HCT116 (cell line): ENCODE data around the gene B4GALNT4. TPM values are rescaled to one million over a fixed set of nuclear protein-coding genes. Genes with fewer than 3 reads are reported as not detected.

ENCODE experiments used
- ATAC-seq: fragments of 200-7000 bp; cut with Tn5 transposase; 2 replicates; pipeline ENCODE4 v1.9.1; 2020; ENCODE audit warnings: mild to moderate bottlenecking, moderate library complexity
- BruUV-seq: library from RNA; stranded (reverse); fragments of 400-500 nt; replicated peaks from 2 replicates; lab custom pipeline; 2021; lab: Mats Ljungman, UMichigan
- CTCF ChIA-PET: fragments of 300-600 bp; sonication (Branson Sonifier 250); formaldehyde crosslinking; loops from one replicate; lab custom pipeline; 2021; ENCODE audit warnings: antibody characterized with exemption; lab: Charles Lee
- POLR2A ChIA-PET: fragments of 300-600, 350-600 bp; sonication (Branson Sonifier 250); formaldehyde crosslinking; loops from one replicate; lab custom pipeline; 2021; ENCODE audit warnings: antibody characterized with exemption; lab: Charles Lee
- RAD21 ChIA-PET, 2 experiments: fragments of 300-600 bp; sonication (Branson Sonifier 250); formaldehyde crosslinking; loops; one replicate each; lab custom pipeline; 2023; ENCODE audit warnings: low total read pairs in 2 of 2; ENCODE audit not compliant: uncharacterized antibody in 2 of 2, unreplicated experiment in 2 of 2, low non-redundant PET in 1 of 2; lab: Charles Lee
- DNase-seq: peaks from one replicate; pipeline ENCODE4 v3.0.0-alpha.2; 2010; ENCODE audit warnings: low read depth, low spot score
- H2AFZ ChIP-seq: fragments of 200-600 bp; shearing (Covaris generic), sonication (generic); 2 replicates; pipeline ENCODE4 v1.6.1; 2017; ENCODE audit warnings: low read depth, mixed run types, mixed read lengths, antibody characterized with exemption, low read length; ENCODE audit not compliant: poor library complexity, severe bottlenecking
- H3K27ac ChIP-seq: 2 replicates; pipeline ENCODE4 v1.5.1; 2012; ENCODE audit warnings: low read depth, low read length
- H3K27me3 ChIP-seq: fragments of 200-600 bp; sonication (generic); 2 replicates; pipeline ENCODE4 v1.6.1; 2016; ENCODE audit warnings: mixed run types, low read length, mixed read lengths; ENCODE audit not compliant: insufficient read depth
- H3K36me3 ChIP-seq, 2 experiments: fragments of 200-500 bp in 1 of 2; fragments of 200-600 bp in 1 of 2; sonication (Bioruptor generic) in 1 of 2; sonication (generic) in 1 of 2; 2 replicates each; pipeline versions ENCODE4 v1.5.1 to v1.6.1; 2014 to 2016; ENCODE audit warnings: low read length in 2 of 2, inconsistent platforms in 1 of 2, mixed read lengths in 1 of 2, mixed run types in 1 of 2; ENCODE audit not compliant: insufficient read depth in 2 of 2, control insufficient read depth in 1 of 2
- H3K4me1 ChIP-seq, 2 experiments: fragments of 200-600 bp in 1 of 2; sonication (generic) in 1 of 2; 2 replicates each; pipeline versions ENCODE4 v1.5.1 to v1.6.1; 2012 to 2017; ENCODE audit warnings: low read length in 2 of 2, inconsistent platforms in 1 of 2, mild to moderate bottlenecking in 1 of 2, mixed read lengths in 1 of 2, mixed run types in 1 of 2, moderate library complexity in 1 of 2; ENCODE audit not compliant: insufficient read depth in 2 of 2, control insufficient read depth in 1 of 2
- H3K4me2 ChIP-seq: fragments of 200-600 bp; sonication (generic); 2 replicates; pipeline ENCODE4 v1.6.1; 2017; ENCODE audit warnings: mixed run types, low read length, mixed read lengths
- H3K4me3 ChIP-seq, 2 experiments: fragments of 200-600 bp in 1 of 2; sonication (generic) in 1 of 2; replicated peaks in 1 of 2; 2 replicates each; pipeline ENCODE4 v1.5.1; 2011 to 2016; ENCODE audit warnings: low read length in 2 of 2, control low read depth in 1 of 2, low read depth in 1 of 2, mild to moderate bottlenecking in 1 of 2, mixed read lengths in 1 of 2, mixed run types in 1 of 2
- H3K79me2 ChIP-seq: fragments of 200-600 bp; sonication (generic); 2 replicates; pipeline ENCODE4 v1.6.1; 2017; ENCODE audit warnings: mild to moderate bottlenecking, mixed run types, low read length, moderate library complexity, mixed read lengths; ENCODE audit not compliant: insufficient read depth
- H3K9ac ChIP-seq: fragments of 200-600 bp; sonication (generic); 2 replicates; pipeline ENCODE4 v1.6.1; 2016; ENCODE audit warnings: low read length, mixed read lengths
- H3K9me2 ChIP-seq: fragments of 200-600 bp; sonication (generic), shearing (Covaris generic); 2 replicates; pipeline ENCODE4 v1.6.1; 2017; ENCODE audit warnings: mixed run types, mild to moderate bottlenecking, moderate library complexity; ENCODE audit not compliant: insufficient read depth
- H3K9me3 ChIP-seq, 2 experiments: fragments of 200-500 bp in 1 of 2; fragments of 200-600 bp in 1 of 2; sonication (Bioruptor generic) in 1 of 2; sonication (generic) in 1 of 2; 2 replicates each; pipeline ENCODE4 v1.6.1; 2014 to 2017; ENCODE audit warnings: low read length in 2 of 2, mixed read lengths in 2 of 2, inconsistent platforms in 1 of 2, low read depth in 1 of 2, mild to moderate bottlenecking in 1 of 2, mixed run types in 1 of 2, moderate library complexity in 1 of 2; ENCODE audit not compliant: control insufficient read depth in 1 of 2, insufficient read depth in 1 of 2
- H4K20me1 ChIP-seq: fragments of 200-600 bp; sonication (generic), shearing (Covaris generic); 2 replicates; pipeline ENCODE4 v1.6.1; 2017; ENCODE audit warnings: mixed run types, mild to moderate bottlenecking, moderate library complexity; ENCODE audit not compliant: insufficient read depth
- ELF1 ChIP-seq: IDR thresholded peaks from 2 replicates; pipeline ENCODE4 v1.6.1; 2012; ENCODE audit warnings: low read depth, borderline replicate concordance
- EZH2 ChIP-seq: fragments of 200-600 bp; sonication (generic); IDR thresholded peaks from 2 replicates; pipeline ENCODE4 v1.6.1; 2017; ENCODE audit warnings: antibody characterized with exemption, mixed run types
- JUND ChIP-seq: IDR thresholded peaks from 2 replicates; pipeline ENCODE4 v1.6.1; 2012
- MAX ChIP-seq: IDR thresholded peaks from 2 replicates; pipeline ENCODE4 v1.6.1; 2012
- POLR2AphosphoS5 ChIP-seq: IDR thresholded peaks from 2 replicates; pipeline ENCODE4 v1.6.1; 2011; ENCODE audit warnings: mild to moderate bottlenecking, low read depth, low read length, moderate library complexity
- SIN3A ChIP-seq: IDR thresholded peaks from 2 replicates; pipeline ENCODE4 v1.6.1; 2012; ENCODE audit warnings: low read depth
- ZNF274 ChIP-seq: fragments of 200-500 bp; sonication (Bioruptor generic); IDR thresholded peaks from 2 replicates; pipeline ENCODE4 v1.6.1; 2014; ENCODE audit warnings: mild to moderate bottlenecking, low read depth, low read length, inconsistent platforms
- intact Hi-C: fragments of 100-400 bp; cut with micrococcal nuclease; formaldehyde crosslinking; loops from 2 replicates; pipeline ENCODE4 v1.10.0; 2022
- total RNA-seq: library from RNA; stranded (reverse); gene quantifications from one replicate; pipeline ENCODE4 v1.2.1, GENCODE V29; 2021; ENCODE audit not compliant: unreplicated experiment
- TF ChIP-seq, protein P1 (sequence below): IDR thresholded peaks from 2 replicates; pipeline ENCODE4 v1.6.1; 2012
- TF ChIP-seq, protein P2 (sequence below), 3 experiments: fragments of 200-600 bp in 1 of 3; sonication (generic) in 1 of 3; IDR thresholded peaks in 2 of 3; conservative IDR thresholded peaks in 1 of 3; 2 replicates each; pipeline ENCODE4 v1.5.1; 2012 to 2017; ENCODE audit warnings: low read depth in 2 of 3, low read length in 2 of 3, antibody characterized with exemption in 1 of 3, borderline replicate concordance in 1 of 3, control low read depth in 1 of 3, mild to moderate bottlenecking in 1 of 3, mixed read lengths in 1 of 3, mixed run types in 1 of 3, moderate library complexity in 1 of 3; ENCODE audit not compliant: insufficient read depth in 1 of 3

Gene B4GALNT4
- total RNA-seq, 1 experiment from 2014 or later = 54.3 TPM

DNA sequence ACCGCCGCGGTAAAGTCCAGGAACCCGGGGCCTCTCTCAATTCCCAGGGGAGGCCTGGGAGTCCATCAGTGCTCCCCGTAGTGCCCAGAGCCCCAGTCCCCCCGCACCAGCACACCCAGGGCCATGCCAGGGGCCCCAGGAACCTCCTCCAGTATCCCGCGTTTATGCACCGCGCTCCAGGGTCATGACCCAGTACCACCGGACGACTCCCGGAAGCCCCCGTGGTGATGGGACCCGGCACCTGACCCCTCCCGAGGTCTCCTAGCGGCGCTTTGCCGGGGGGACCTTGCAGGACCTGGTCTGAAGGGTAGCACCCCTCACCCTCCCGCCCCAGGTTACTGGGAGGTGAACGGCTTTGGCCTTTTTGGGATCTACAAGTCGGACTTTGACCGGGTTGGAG is 11.2 kb downstream of the B4GALNT4 start:
- DNase-seq (no peak), ATAC-seq (no peak)
- no peaks in the 10 kb centered on the region for H3K79me2 ChIP-seq
- H3K4me3 ChIP-seq = no peak overlapping the region
- no peaks in the 10 kb centered on the region for H3K9me2 ChIP-seq
- intact Hi-C loops = no loop called here
- H3K9me3 ChIP-seq = no peaks in the 10 kb centered on the region
- H4K20me1 ChIP-seq = no peaks in the 10 kb centered on the region
- no TSS peak for BruUV-seq
- CTCF ChIA-PET = no interaction called here
- no peak overlapping the region for H3K9ac ChIP-seq
- H2AFZ ChIP-seq = no peak overlapping the region
- H3K4me1 ChIP-seq = no peaks in the 10 kb centered on the region
- POLR2A ChIA-PET = no interaction called here
- RAD21 ChIA-PET = no interaction called here
- TF ChIP-seq, protein P1, sequence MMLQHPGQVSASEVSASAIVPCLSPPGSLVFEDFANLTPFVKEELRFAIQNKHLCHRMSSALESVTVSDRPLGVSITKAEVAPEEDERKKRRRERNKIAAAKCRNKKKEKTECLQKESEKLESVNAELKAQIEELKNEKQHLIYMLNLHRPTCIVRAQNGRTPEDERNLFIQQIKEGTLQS = no peak
- TF ChIP-seq JUND (no peak), ZNF274 (no peak), SIN3A (no peak), ELF1 (no peak), MAX (no peak), POLR2AphosphoS5 (no peak), EZH2 (no peak)
- TF ChIP-seq, protein P2, sequence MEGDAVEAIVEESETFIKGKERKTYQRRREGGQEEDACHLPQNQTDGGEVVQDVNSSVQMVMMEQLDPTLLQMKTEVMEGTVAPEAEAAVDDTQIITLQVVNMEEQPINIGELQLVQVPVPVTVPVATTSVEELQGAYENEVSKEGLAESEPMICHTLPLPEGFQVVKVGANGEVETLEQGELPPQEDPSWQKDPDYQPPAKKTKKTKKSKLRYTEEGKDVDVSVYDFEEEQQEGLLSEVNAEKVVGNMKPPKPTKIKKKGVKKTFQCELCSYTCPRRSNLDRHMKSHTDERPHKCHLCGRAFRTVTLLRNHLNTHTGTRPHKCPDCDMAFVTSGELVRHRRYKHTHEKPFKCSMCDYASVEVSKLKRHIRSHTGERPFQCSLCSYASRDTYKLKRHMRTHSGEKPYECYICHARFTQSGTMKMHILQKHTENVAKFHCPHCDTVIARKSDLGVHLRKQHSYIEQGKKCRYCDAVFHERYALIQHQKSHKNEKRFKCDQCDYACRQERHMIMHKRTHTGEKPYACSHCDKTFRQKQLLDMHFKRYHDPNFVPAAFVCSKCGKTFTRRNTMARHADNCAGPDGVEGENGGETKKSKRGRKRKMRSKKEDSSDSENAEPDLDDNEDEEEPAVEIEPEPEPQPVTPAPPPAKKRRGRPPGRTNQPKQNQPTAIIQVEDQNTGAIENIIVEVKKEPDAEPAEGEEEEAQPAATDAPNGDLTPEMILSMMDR (IDR thresholded peaks at IDR 0.05 in 2 of 3, conservative IDR thresholded peaks at IDR 0.05 in 1 of 3; ENCODE audit: borderline replicate concordance in 1 of 3, insufficient read depth in 1 of 3, low read depth in 2 of 3, low read length in 2 of 3) = no peak
- H3K36me3 ChIP-seq = peaks cover 0 to under 1% of the 10 kb centered on the region in 2 experiments; a peak in 1 of 4 replicates
- no peaks in the 10 kb centered on the region for H3K27me3 ChIP-seq
- H3K4me2 ChIP-seq = no peak overlapping the region
- H3K27ac ChIP-seq = no peak overlapping the region
